HEK293 (cell line): ENCODE results near the gene EXD1.
"Not testable (repeated sequence)": the region's sequence is repeated elsewhere in the genome, so short reads cannot be mapped to it uniquely, and the experiment has no call there.

Experiments used
- CTCF ChIP-seq: fragments of 450-650 bp; formaldehyde crosslinking; IDR thresholded peaks from 2 replicates; pipeline ENCODE4 v1.5.1; 2016; ENCODE audit warnings: missing biosample characterization, missing genetic modification characterization
- ZNF239 ChIP-seq: fragments of 450-650 bp; formaldehyde crosslinking; IDR thresholded peaks from 2 replicates; pipeline ENCODE4 v1.5.1; 2016; ENCODE audit warnings: missing biosample characterization, missing genetic modification characterization
- ZNF639 ChIP-seq: fragments of 450-650 bp; formaldehyde crosslinking; IDR thresholded peaks from 2 replicates; pipeline ENCODE4 v1.5.1; 2016; ENCODE audit warnings: missing biosample characterization, missing genetic modification characterization

- not testable (repeated sequence) for TF ChIP-seq CTCF (tag by site-specific recombination); ZNF239; ZNF639 (tag by site-specific recombination)
These were observed 30.4 kb upstream of the EXD1 start for GRCh38 chr15:41260924-41261323.
